Upper lobe of right lung (tissue), 1 donor: Measurements from ENCODE around the gene PAK4. TPM values are rescaled to one million over a fixed set of nuclear protein-coding genes. Genes with fewer than 3 reads are reported as not detected.
A peak's percentile ranks its signal among the peaks of the same experiment; 100 is the strongest.
"Not testable (repeated sequence)": the region's sequence is repeated elsewhere in the genome, so short reads cannot be mapped to it uniquely, and the experiment has no call there.

ENCODE experiments used
- ATAC-seq: fragments of 200-7000 bp; cut with Tn5 transposase; one replicate; pipeline ENCODE4 v1.9.1; 2020; ENCODE audit warnings: mild to moderate bottlenecking, moderate library complexity
- DNase-seq: peaks from one replicate; pipeline ENCODE4 v3.0.0-alpha.2; 2020
- H3K27ac ChIP-seq: fragments of 200-600 bp; one replicate; pipeline ENCODE4 v1.8.0; 2022
- H3K27me3 ChIP-seq: fragments of 200-600 bp; one replicate; pipeline ENCODE4 v1.8.0; 2022; ENCODE audit warnings: mild to moderate bottlenecking
- H3K36me3 ChIP-seq: fragments of 200-600 bp; one replicate; pipeline ENCODE4 v1.8.0; 2022
- H3K4me1 ChIP-seq: fragments of 200-600 bp; one replicate; pipeline ENCODE4 v1.8.0; 2022
- H3K4me3 ChIP-seq: fragments of 200-600 bp; one replicate; pipeline ENCODE4 v1.8.0; 2022; ENCODE audit warnings: mild to moderate bottlenecking
- H3K9me3 ChIP-seq: fragments of 200-600 bp; one replicate; pipeline ENCODE4 v1.8.0; 2022
- intact Hi-C: fragments of 100-400 bp; cut with DNase I; formaldehyde crosslinking; loops from one replicate; pipeline ENCODE4 v1.11.0; 2022
- total RNA-seq: library from RNA; stranded (reverse); fragmentation: NEBNext Ultra II Directional; extraction: Animal tissue kit (Norgen Biotek cat#: 25700); gene quantifications from one replicate; pipeline ENCODE4 v1.2.1, GENCODE V29; 2021
- TF ChIP-seq, protein P1 (sequence below): fragments of 200-600 bp; IDR thresholded peaks from one replicate; pipeline ENCODE4 v1.8.0; 2022; ENCODE audit warnings: antibody characterized with exemption
- donor health status: DM: no; HTN: yes; CAD: no; lungs with severe emphysema.

PAK4 gene
- total RNA-seq, 1 donor from 2014 or later: 72.8 TPM

DNA sequence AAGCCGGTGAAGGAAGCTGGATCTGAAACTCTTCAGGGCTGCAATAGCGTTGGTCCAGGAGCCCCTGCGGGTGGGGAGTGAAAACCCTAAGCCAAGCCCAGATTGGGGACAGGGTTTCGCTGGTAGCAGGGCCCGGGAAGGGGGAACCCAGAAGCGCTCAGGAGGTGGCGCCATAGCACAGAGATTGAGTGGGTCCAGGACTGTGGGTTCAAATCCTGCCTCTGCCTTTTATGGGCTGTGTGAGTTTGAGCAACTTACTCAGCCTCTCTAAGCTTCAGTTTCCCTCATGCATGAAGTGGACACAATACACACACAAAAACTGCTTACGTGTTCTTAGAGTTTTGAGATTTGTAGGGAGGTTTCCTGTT is 86.8 kb downstream of the PAK4 start:
- TF ChIP-seq, protein P1, sequence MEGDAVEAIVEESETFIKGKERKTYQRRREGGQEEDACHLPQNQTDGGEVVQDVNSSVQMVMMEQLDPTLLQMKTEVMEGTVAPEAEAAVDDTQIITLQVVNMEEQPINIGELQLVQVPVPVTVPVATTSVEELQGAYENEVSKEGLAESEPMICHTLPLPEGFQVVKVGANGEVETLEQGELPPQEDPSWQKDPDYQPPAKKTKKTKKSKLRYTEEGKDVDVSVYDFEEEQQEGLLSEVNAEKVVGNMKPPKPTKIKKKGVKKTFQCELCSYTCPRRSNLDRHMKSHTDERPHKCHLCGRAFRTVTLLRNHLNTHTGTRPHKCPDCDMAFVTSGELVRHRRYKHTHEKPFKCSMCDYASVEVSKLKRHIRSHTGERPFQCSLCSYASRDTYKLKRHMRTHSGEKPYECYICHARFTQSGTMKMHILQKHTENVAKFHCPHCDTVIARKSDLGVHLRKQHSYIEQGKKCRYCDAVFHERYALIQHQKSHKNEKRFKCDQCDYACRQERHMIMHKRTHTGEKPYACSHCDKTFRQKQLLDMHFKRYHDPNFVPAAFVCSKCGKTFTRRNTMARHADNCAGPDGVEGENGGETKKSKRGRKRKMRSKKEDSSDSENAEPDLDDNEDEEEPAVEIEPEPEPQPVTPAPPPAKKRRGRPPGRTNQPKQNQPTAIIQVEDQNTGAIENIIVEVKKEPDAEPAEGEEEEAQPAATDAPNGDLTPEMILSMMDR: peak; percentile 35
- Histone ChIP-seq H3K27ac (no peak overlapping the region), H3K36me3 (no peaks in the 10 kb centered on the region), H3K4me3 (no peak overlapping the region), H3K9me3 (no peaks in the 10 kb centered on the region), H3K4me1 (no peaks in the 10 kb centered on the region), H3K27me3 (no peaks in the 10 kb centered on the region)
- DNase-seq: peak; percentile 72
- intact Hi-C loops: no loop called here
- ATAC-seq: peak; percentile 89

DNA sequence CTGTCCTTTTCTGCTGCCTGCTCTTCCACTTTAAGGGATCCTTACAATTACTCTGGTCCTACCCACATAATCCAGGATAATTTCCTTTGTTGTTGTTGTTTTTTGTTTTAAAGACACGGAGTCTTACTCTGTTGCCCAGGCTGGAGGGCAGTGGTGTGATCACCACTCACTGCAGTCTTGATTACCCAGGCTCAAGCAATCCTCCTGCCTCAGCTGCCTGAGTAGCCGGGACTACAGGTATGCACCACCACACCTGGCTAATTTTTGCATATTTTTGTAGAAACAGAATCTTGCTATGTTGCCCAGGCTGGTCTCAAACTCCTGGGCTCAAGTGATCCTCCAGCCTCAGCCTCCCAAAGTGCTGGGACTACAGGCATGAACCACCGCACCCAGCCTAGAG is 89.7 kb downstream of the PAK4 start:
- H3K4me1 ChIP-seq, DNase-seq, intact Hi-C loops, H3K36me3 ChIP-seq, H3K27ac ChIP-seq, H3K4me3 ChIP-seq, ATAC-seq, H3K9me3 ChIP-seq, H3K27me3 ChIP-seq: not testable (repeated sequence)

DNA sequence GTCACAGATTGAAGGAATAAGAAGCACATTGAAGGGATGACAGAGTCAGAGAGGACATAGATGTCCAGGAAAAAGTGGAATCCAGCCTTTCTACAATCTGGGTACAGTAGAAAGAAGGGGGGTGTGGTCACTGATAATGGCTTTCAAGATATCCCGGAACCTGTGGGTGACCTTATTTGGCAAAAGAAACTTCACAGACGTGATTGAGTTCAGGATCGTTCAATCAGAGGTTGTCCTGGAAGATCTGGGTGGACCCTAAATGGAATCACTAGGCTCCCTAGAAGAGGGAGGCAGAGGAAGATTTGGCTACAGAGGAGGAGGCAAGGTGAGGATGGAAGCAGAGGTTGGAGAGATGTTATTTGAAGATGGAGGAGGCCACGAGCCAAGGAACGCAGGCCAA is 91.5 kb downstream of the PAK4 start:
- no peak for DNase-seq
- H3K27ac ChIP-seq: no peak overlapping the region
- TF ChIP-seq, protein P1: no peak
- H3K9me3 ChIP-seq: no peaks in the 10 kb centered on the region
- H3K27me3 ChIP-seq: no peaks in the 10 kb centered on the region
- H3K4me3 ChIP-seq: no peak overlapping the region
- no peaks in the 10 kb centered on the region for H3K36me3 ChIP-seq
- ATAC-seq: no peak
- H3K4me1 ChIP-seq: no peaks in the 10 kb centered on the region
- intact Hi-C loops: no loop called here

DNA sequence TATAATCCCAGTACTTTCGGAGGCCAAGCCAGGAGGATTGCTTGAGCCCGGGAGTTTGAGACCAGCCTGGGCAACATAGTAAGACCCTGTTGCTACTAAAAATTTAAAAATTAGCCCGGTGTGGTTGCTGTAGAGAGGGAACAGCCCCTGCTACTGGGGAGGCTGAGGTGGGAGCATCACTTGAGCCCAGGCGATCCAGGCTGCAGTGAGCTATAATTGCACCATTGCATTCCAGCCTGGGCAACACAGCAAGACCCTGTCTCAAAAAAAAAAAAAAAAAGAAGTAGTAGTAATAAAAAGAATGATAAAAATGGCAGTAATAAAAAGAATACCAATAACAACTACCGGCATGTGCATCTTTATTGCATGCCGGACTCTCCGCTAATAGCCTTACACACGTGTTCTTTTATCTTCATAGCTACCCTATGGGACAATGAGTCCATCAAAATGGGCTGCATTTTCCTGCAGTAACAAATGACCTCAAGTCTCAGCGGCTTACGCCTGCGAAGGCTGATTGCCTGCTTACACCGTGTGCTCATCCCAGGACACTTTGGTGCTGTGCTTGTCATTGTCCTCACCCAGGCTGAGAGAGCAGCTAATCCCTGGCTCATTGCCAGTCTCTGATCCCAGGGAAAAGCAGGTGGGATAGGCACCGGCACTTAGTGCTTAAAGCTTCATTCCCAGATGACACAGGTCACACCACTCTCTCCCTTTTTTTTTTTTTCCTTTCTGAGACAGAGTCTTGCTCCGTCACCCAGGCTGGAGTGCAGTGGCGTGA is 92.8 kb downstream of the PAK4 start:
- DNase-seq (no peak), ATAC-seq (no peak)
- H3K4me3 ChIP-seq: no peak overlapping the region
- H3K27me3 ChIP-seq: peaks cover 1% of the 10 kb centered on the region
- TF ChIP-seq, protein P1: no peak
- no peak overlapping the region for H3K27ac ChIP-seq
- intact Hi-C loops: no loop called here
- no peaks in the 10 kb centered on the region for H3K4me1 ChIP-seq
- H3K9me3 ChIP-seq: no peaks in the 10 kb centered on the region
- no peaks in the 10 kb centered on the region for H3K36me3 ChIP-seq

DNA sequence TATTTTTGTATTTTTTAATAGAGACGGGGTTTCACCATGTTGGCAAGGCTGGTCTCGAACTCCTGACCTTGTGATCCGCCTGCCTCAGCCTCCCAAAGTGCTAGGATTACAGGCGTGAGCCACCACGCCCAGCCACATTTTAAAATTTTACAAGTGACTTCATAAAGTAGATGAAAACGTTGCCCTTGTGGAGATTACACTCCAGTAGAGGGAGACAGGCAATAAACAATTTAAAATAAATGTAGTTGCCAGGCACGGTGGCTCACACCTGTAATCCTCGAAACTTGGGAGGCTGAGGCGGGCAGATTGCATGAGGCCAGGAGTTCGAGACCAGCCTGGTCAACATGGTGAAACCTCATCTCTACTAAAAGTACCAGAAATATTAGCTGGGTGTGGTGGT is 93.5 kb downstream of the PAK4 start:
- H3K27ac ChIP-seq, ATAC-seq, DNase-seq, H3K36me3 ChIP-seq, H3K27me3 ChIP-seq, H3K4me1 ChIP-seq, intact Hi-C loops, H3K9me3 ChIP-seq, H3K4me3 ChIP-seq: not testable (repeated sequence)

DNA sequence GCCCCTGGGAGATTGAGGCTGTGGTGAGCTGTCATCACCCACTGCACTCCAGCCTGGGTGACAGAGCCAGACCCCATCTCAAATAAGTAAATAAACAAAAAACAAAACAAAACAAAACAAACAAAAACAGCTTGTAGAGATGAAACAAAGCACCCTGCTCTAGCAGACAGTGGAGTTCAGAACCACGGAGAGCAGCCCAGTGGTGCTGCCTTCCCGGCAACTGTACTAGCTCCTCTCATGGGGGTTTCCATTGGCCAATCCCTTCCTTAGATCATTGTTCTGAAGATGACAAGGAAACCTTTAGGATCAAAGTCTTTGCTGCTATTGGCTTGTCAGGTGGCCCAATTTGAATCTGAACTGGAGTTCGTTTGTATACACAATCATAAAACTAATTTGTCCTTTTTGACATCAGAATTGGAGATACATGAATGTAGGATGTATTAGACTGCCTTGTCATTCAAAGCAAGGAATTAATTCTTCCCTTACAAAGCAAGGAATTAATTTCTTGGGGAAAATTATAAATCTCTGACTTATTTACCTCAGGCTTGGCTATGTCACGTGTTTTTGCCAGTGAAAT is 98.2 kb downstream of the PAK4 start:
- peaks cover 21% of the 10 kb centered on the region for H3K27me3 ChIP-seq
- no peaks in the 10 kb centered on the region for H3K9me3 ChIP-seq
- TF ChIP-seq, protein P1: no peak
- H3K36me3 ChIP-seq: no peaks in the 10 kb centered on the region
- no peak for DNase-seq
- no peaks in the 10 kb centered on the region for H3K4me1 ChIP-seq
- no peak overlapping the region for H3K27ac ChIP-seq
- ATAC-seq: no peak
- intact Hi-C loops: no loop called here
- no peak overlapping the region for H3K4me3 ChIP-seq
